ENCODE results near the gene SBK1.
"Not testable (repeated sequence)": the region's sequence is repeated elsewhere in the genome, so short reads cannot be mapped to it uniquely, and the experiment has no call there.

The SBK1 gene

GRCh38 chr16:28310796-28311195 lies 18.5 kb downstream of the SBK1 start:
- no peak for DNase-seq

DNA sequence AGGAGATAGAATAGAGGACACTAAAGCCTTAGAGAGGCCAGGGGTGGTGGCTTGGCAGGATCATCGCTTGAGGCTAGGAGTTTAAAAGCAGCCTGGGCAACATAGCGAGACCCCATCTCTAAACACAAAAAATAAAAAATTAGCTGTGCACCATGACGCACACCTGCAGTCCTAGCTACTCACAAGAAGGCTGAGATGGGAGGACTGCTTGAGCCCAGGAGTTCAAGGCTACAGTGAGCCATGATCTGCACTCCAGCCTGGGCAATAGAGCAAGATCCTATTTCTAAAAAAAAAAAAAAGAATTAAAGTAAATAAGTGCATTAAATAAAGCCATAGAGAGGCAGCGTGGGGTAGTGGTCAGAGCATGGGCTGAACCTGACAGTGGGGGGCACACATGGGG lies 19.1 kb downstream of the SBK1 start:
- DNase-seq, result no peak

GRCh38 chr16:28311913-28312312 lies 19.6 kb downstream of the SBK1 start:
- no peak for DNase-seq

DNA sequence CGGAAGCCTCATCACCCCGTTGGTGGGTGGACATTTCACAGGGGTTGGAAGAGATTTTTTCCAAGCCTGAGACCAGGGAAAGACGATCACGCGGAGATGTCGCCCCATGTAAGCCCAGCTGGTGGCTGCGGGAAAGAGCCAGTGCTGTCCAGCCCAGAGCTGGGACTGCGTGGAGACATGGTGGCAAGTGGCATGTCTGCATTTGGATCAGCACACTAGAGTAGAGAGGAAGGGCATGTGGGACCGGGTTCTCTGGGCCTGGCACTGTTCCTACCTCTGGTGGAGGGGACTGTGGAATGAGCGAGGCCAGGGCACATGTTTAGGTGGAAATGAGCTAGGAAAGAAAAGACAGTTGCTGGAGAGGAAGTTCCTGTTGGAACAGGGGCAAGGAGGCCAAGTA lies 20.0 kb downstream of the SBK1 start:
- DNase-seq, result no peak

DNA sequence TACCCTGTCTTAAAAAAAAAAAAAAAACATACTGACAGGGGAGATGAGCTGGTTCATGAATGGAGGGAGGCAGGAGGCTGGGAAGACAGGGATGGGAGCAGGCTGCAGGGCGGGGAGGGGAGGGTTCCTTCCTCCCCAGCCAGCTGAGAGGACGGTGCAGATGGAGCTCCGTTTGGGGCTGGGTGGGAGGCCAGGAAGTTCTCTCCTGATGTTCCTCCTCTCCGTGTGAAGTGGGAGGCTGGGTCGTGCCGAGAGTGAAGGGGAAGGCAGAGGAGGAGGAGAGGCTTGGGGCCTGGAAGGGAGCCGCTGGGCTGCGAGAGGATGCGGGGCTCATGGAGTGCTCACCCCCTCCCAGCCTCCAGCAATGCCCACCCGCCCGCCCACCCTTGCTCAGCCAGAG lies 21.3 kb downstream of the SBK1 start:
- no peak for DNase-seq

DNA sequence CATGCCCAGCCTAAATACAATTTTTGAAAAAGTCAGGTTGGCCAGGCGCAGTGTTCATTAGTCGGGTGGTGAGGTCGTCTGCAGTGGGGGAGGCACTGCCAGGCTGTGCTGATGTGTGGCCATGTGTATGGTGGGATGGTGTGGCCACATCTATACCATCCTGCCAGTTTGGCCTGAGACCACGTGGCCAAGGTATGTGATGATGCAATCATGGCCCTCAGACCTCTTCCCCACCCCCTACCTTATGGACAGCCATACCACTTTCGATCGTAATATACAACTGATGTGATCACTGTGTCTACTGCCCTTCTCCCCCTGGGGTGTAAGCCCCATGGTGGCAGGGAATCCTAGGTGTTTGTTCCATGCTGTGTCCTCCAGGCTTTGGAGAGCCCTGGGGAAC lies 23.7 kb downstream of the SBK1 start:
- no peak for DNase-seq

- peak; percentile 26 to 55 for DNase-seq
Measured at GRCh38 chr16:28317040-28317880, 24.9 kb downstream of the SBK1 start.

DNA sequence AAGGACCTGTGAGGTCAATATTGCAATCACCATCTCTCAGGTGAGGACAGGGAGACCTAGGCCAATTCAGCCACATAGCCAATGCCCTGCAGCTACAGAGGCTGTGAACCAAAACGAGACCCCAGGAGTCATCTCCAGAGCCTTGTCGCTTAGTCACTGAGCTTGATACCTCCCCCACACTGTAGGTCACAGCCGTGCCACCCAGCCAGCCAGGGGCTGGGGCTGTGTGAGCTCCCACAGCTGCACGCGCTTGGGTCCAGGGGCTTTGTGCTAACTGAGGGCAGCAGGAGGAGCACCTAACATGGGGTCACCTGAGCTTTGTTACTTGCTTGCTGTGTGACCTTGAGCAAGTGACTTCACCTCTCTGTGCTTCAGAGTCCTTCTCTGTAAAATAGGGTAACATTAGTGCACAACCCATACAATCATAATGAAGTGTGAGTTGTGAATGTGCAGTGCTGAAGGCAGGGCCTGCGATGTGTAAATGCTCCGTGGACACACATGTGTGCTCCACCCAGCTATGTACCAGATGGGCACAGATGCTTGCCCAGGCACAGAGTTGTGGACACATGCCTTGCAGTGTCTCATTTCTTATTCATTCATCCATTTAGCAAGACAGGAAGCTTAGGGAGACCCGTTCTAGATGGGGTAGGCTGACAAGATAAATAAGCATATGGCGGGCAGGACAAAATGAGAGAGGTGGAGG lies 25.9 kb downstream of the SBK1 start:
- DNase-seq, result no peak

DNA sequence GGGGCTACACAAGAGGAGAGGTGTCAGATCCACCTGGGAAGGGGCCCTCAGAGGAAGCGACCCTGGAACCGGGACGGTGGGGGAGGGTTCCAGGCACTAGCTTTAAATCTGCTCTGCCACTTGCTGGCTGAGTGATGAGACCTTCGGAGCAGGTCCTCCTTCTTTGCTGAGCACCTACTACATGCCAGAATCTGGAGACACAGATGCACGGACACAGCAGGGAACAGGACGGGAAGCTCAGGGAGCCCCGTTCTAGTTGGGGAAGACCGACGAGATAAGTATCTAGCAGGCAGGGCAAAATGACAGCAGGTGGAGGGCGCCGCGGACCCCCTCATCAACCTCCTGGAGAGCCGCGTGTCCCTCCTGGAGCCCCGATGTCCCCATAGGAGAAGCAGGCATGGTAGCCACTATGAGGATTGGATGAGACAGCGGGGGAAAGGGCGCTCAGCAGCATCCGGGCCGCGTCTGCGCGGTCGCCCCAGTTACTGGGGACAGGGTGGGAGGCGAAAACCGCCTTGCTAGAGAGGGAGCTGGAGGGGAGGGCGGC lies 27.2 kb downstream of the SBK1 start:
- no peak for DNase-seq

DNA sequence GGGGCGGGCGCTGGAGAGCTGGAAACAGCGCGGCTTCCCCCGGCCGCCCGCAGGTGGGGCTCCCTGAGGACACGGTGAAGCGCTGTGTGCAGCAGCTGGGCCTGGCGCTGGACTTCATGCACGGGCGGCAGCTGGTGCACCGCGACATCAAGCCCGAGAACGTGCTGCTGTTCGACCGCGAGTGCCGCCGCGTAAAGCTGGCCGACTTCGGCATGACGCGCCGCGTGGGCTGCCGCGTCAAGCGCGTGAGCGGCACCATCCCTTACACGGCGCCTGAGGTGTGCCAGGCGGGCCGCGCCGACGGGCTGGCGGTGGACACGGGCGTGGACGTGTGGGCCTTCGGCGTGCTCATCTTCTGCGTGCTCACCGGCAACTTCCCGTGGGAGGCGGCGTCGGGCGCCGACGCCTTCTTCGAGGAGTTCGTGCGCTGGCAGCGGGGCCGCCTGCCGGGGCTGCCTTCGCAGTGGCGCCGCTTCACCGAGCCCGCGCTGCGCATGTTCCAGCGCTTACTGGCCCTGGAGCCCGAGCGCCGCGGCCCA lies 27.8 kb downstream of the SBK1 start:
- no peak for DNase-seq

DNA sequence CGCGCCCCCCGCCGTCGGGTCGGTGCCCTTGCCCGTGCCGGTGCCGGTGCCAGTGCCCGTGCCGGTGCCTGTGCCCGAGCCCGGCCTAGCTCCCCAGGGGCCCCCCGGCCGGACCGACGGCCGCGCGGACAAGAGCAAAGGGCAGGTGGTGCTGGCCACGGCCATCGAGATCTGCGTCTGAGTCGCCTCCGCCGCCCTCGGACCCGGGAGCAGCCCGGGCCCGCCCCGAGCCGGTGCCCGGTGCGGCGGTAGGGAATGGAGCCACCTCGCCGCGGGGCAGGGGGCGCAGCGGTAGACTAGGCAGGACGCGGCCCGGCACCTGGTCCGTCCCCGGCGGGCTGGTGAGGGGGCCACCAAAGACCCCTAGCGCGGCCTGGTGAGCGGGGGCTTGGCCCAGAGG lies 28.4 kb downstream of the SBK1 start:
- no peak for DNase-seq

DNA sequence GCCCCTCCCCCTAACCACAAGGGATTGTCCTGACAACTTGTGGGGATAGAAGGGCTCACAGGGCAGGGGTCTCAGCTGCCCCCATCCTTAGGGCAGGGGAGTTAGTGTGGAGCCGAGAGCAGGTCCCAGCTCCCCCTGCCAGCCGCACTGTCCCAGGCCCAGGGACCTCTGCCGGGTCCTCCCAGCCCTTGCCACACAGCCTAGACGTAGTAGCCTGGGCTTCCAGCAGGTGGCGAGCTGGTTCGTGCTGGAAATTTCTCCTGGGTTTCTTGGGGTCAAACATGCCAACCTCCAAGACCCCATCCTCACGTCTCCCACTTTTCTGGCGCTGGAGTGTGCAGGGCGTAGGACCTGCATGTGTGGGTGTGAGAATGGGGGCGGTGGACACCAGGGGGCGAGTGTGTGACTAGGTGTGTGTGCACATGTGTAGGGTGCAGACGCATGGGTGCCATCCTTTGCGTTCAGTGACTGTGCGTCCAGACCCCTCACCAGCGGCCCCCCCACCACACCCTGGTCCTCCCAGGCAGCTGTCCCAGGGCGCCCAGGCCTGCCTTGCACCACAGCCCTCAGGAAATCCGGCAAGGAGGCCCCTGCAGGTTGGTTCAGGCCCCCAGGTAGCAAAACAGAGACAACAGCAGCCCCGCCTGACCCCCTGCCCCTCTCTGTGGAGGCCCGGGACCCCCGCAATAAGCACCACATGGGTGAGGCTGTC lies 29.5 kb downstream of the SBK1 start:
- DNase-seq, result peak in 1 of 2 experiments; percentile 13

DNA sequence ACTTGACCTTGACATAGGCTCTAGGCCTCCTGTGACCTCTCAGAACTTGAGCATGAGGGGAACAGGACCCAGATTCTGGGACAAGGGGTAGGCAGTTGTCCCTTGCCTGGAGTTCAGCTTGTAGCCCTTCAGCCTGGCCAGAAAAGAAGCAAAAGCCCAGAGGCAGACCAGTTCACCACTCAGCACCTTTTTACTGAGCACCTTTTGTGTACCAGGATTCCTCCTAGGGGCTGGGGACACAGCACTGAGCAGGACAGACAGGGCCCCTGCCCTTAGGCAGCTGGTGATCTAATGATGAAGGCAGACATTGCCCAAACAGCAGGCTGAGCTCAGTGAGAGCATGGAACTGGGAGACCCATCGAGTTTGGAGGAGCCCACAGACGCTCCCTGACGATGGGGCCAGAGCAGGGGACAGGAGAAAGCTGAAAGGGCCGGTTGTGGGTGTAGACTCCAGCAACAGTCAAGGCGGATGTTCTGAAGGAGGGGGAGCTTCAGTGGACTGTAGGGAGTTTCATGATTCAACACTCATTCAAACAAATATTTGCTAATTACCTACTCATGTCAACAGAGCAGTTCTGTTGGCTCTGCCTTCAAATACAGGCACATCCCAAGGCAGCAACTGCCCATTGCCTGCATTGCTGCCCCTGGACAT lies 32.0 kb downstream of the SBK1 start:
- DNase-seq, result peak in 1 of 2 experiments; percentile 30

DNA sequence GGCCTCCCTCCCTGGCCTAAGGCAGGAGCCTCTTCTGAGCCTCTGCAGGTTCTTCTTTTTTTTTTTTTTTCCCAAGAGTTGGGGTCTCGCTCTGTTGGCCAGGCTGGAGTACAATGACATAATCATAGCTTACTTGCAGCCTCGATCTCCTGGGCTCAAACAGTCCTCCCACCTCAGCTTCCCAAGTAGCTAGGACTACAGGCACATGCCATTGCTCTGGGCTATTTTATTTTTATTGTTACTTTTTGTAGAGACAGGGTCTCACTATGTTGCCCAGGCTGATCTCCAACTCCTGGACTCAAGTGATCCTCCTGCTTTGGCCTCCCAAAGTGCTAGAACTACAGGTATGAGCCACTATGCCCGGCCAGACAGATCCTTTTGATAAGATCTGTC lies 32.6 kb downstream of the SBK1 start:
- no peak for DNase-seq

GRCh38 chr16:28326881-28327610 lies 34.7 kb downstream of the SBK1 start:
- peak; percentile 36 to 69 for DNase-seq

- DNase-seq, result not testable (repeated sequence)
Measured at GRCh38 chr16:28330232-28330631, 37.9 kb downstream of the SBK1 start.

DNA sequence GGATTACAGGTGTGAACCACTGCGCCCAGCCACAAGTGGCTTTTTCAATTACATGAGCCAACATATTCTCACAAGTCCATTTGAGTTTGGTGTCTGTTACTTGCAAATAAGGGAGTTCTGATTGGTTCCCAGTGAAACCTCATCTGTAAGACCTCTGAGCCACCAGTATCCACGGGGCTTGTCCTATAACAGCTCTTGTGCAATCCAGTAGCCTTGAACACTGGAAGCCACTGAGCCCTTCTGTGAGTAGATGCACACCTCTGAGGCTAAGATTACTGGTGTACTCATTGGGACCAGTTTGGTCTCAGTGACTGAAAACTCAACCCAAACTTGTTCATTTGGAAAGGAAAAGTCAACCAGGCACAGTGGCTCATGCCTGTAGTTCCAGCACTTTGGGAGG lies 38.7 kb downstream of the SBK1 start:
- DNase-seq, result not testable (repeated sequence)

DNA sequence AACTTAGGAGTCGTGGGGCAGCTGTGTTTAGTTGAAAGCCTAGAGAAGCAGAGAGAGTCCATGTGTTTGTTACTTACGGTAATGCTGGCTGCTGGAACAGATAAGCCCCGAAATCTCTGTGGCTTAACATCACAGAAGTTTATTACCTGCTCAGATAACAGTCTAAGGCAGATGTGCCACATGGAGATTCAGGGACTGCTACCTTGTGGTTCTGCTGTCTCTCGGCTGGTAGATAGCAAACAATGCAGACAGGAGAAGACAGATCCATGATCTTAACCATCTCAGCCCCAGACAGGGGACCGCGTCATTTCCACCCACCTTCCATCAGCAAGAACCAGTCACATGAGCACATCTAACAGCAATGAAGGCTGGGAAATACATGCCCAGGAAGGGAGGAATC lies 40.3 kb downstream of the SBK1 start:
- not testable (repeated sequence) for DNase-seq

GRCh38 chr16:28335678-28336077 lies 43.4 kb downstream of the SBK1 start:
- not testable (repeated sequence) for DNase-seq

GRCh38 chr16:28336940-28337710 lies 44.8 kb downstream of the SBK1 start:
- not testable (repeated sequence) for DNase-seq

DNA sequence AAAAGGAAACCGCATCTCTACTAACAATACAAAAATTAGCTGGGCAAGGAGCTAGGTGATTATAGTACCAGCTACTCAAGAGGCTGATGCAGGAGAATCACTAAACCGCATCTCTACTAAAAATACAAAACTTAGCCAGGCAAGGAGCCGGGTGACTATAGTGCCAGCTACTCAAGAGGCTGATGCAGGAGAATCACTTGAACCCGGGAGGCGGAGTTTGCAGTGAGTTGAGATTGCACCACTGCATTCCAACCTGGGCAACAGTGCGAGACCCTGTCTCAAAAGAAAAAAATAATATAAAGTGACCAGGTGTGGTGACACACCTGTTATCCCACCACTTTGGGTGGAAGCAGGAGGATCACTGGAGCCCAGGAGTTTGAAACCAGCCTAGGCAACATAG lies 45.9 kb downstream of the SBK1 start:
- not testable (repeated sequence) for DNase-seq

Measured in SHP77 (cell line).